ENCODE data around the gene HDAC9. TPM values are rescaled to one million over a fixed set of nuclear protein-coding genes. Genes with fewer than 3 reads are reported as not detected.

The HDAC9 gene
- total and polyA plus RNA-seq, 8 donors = 1.3 to 12.3 (median 3.5) TPM

- TF ChIP-seq, protein P1, sequence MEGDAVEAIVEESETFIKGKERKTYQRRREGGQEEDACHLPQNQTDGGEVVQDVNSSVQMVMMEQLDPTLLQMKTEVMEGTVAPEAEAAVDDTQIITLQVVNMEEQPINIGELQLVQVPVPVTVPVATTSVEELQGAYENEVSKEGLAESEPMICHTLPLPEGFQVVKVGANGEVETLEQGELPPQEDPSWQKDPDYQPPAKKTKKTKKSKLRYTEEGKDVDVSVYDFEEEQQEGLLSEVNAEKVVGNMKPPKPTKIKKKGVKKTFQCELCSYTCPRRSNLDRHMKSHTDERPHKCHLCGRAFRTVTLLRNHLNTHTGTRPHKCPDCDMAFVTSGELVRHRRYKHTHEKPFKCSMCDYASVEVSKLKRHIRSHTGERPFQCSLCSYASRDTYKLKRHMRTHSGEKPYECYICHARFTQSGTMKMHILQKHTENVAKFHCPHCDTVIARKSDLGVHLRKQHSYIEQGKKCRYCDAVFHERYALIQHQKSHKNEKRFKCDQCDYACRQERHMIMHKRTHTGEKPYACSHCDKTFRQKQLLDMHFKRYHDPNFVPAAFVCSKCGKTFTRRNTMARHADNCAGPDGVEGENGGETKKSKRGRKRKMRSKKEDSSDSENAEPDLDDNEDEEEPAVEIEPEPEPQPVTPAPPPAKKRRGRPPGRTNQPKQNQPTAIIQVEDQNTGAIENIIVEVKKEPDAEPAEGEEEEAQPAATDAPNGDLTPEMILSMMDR (IDR thresholded peaks at IDR 0.05) = no peak
These were observed 405.8 kb downstream of the HDAC9 start for GRCh38 chr7:18901351-18901750.

GRCh38 chr7:18901982-18902421, 406.5 kb downstream of the HDAC9 start:
- ATAC-seq (no peak), FAIRE-seq (no peak), DNase-seq (no peak)
- intact Hi-C loops (cut with DNase I) = no loop called here
- H3K27ac ChIP-seq = no peak overlapping the region
- no peaks in the 10 kb centered on the region for H3K9me3 ChIP-seq
- TF ChIP-seq, protein P1 (IDR thresholded peaks at IDR 0.05) = no peak
- no peak overlapping the region for H3K4me3 ChIP-seq
- 12% methylated on average over 1 of the region's 1 CpG for WGBS, 2 donors
- H3K27me3 ChIP-seq = no peaks in the 10 kb centered on the region
- no peaks in the 10 kb centered on the region for H3K4me1 ChIP-seq
- H3K36me3 ChIP-seq = no peaks in the 10 kb centered on the region

More at GRCh38 chr7:18901351-18901750, 405.8 kb downstream of the HDAC9 start:
- H3K27me3 ChIP-seq = no peaks in the 10 kb centered on the region
- intact Hi-C loops (cut with DNase I) = no loop called here
- H3K9me3 ChIP-seq = no peaks in the 10 kb centered on the region
- H3K27ac ChIP-seq = no peak overlapping the region
- no peaks in the 10 kb centered on the region for H3K4me1 ChIP-seq
- ATAC-seq (no peak), DNase-seq (no peak), FAIRE-seq (no peak)
- 56 to 67% methylated on average over 3 of the region's 3 CpGs for WGBS, 2 donors
- H3K4me3 ChIP-seq = no peak overlapping the region
- no peaks in the 10 kb centered on the region for H3K36me3 ChIP-seq

- intact Hi-C loops (cut with DNase I) = no loop called here
- TF ChIP-seq, protein P1 (IDR thresholded peaks at IDR 0.05) = no peak
- no peak for ATAC-seq
- FAIRE-seq = no peak
- Histone ChIP-seq H3K27ac (no peak overlapping the region), H3K27me3 (no peaks in the 10 kb centered on the region), H3K4me1 (no peaks in the 10 kb centered on the region), H3K4me3 (no peak overlapping the region), H3K36me3 (no peaks in the 10 kb centered on the region), H3K9me3 (no peaks in the 10 kb centered on the region)
- DNase-seq = no peak
These were observed 407.3 kb downstream of the HDAC9 start for GRCh38 chr7:18902892-18903291.

DNA sequence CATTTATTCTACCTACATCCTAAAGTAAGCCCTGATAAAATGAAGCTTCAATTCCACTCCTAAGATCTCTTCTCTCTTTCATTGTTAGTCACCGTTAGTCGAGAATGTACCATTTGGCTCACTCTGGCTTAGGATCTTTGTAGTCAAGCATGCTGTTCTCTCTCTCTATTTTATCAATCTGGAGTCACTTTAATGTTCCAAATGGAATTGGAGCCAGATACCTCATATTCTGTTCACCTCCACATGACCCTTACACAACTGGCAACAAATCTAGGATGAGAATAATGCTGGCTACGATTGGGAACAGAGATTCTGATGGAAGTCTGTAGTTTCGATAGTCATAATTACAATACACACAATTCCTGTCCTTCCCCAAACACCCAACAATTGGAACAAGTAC, 408.1 kb downstream of the HDAC9 start:
- no peaks in the 10 kb centered on the region for H3K36me3 ChIP-seq
- no peaks in the 10 kb centered on the region for H3K4me1 ChIP-seq
- H3K27me3 ChIP-seq = no peaks in the 10 kb centered on the region
- H3K9me3 ChIP-seq = no peaks in the 10 kb centered on the region
- TF ChIP-seq, protein P1 (IDR thresholded peaks at IDR 0.05) = no peak
- no peak overlapping the region for H3K27ac ChIP-seq
- intact Hi-C loops (cut with DNase I) = no loop called here
- DNase-seq = no peak
- WGBS, 2 donors = 50 to 57% methylated on average over 4 of the region's 4 CpGs
- FAIRE-seq = no peak
- no peak for ATAC-seq
- no peak overlapping the region for H3K4me3 ChIP-seq

DNA sequence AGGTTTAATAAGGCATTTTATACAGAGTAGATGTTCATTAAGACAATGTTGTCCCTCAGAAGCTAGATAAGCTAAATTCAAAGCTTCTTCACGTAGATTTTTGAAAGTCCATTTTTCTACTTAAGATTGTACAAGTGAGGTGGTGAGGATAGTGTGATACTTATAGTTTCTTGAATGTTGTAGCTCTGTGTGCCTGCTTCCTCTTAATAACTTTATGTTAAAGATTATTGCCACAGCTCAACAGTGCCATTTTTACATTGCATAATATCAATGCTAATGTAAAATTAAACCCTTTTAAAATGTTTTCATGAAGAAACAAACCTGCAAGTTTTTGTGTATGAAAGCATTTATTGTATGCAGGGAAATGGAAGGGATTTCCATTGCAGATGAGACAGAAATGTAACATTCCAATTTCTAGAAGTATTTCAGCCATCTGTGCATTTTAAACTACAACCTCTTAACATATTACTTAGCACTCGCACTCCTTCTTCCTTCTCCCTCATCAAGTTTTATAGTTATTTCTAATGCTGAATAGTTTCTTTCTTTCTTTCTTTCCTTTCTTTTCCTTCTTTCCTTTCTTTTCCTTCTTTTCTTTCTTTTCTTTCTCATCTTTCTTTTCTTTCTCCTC, 409.9 kb downstream of the HDAC9 start:
- 81 to 88% methylated on average over 2 of the region's 2 CpGs for WGBS, 2 donors
- FAIRE-seq (no peak), ATAC-seq (no peak), DNase-seq (no peak)
- Histone ChIP-seq H3K4me3 (no peak overlapping the region), H3K4me1 (no peaks in the 10 kb centered on the region), H3K27me3 (no peaks in the 10 kb centered on the region), H3K27ac (no peak overlapping the region), H3K9me3 (no peaks in the 10 kb centered on the region), H3K36me3 (no peaks in the 10 kb centered on the region)
- intact Hi-C loops (cut with DNase I) = no loop called here
- TF ChIP-seq, protein P1 (IDR thresholded peaks at IDR 0.05) = no peak

All from pancreas (tissue), 10 donors.